VCaP (cell line): Measurements from ENCODE around the gene PRKCE.

Experiments
- H3K27ac ChIP-seq: fragments of 450-650 bp; 2 replicates; pipeline ENCODE4 v1.5.1; 2017
- CTCF ChIP-seq: fragments of 450-650 bp; conservative IDR thresholded peaks from 2 replicates; pipeline ENCODE4 v1.5.1; 2017; ENCODE audit warnings: mild to moderate bottlenecking, moderate library complexity

The PRKCE gene

GRCh38 chr2:45634223-45634622 is 17.3 kb upstream of the PRKCE start:
- TF ChIP-seq CTCF: no peak
- no peak overlapping the region for H3K27ac ChIP-seq

GRCh38 chr2:45636008-45636407 is 15.5 kb upstream of the PRKCE start:
- TF ChIP-seq CTCF: no peak
- no peak overlapping the region for H3K27ac ChIP-seq

GRCh38 chr2:45637440-45637839 is 14.0 kb upstream of the PRKCE start:
- H3K27ac ChIP-seq: no peak overlapping the region
- TF ChIP-seq CTCF: no peak

GRCh38 chr2:45640576-45640975 is 10.9 kb upstream of the PRKCE start:
- TF ChIP-seq CTCF: no peak
- no peak overlapping the region for H3K27ac ChIP-seq

- H3K27ac ChIP-seq: peak overlapping the region; percentile 71; the same call in 1 of the 2 replicates
These were observed 8.4 kb upstream of the PRKCE start for GRCh38 chr2:45643095-45643494.

GRCh38 chr2:45643543-45644542 is 7.6 kb upstream of the PRKCE start:
- H3K27ac ChIP-seq: peak overlapping the region; percentile 71; the same call in 1 of the 2 replicates
- TF ChIP-seq CTCF: peak; percentile 95

More at GRCh38 chr2:45643095-45643494, 8.4 kb upstream of the PRKCE start:
- no peak for TF ChIP-seq CTCF

- no peak for TF ChIP-seq CTCF
These were observed 5.2 kb upstream of the PRKCE start for GRCh38 chr2:45646289-45646688.

More at GRCh38 chr2:45646289-45646688, 5.2 kb upstream of the PRKCE start:
- H3K27ac ChIP-seq: no peak overlapping the region
